Measurements from ENCODE around the gene CADM1. TPM values are rescaled to one million over a fixed set of nuclear protein-coding genes. Genes with fewer than 3 reads are reported as not detected.
A peak's percentile ranks its signal among the peaks of the same experiment; 100 is the strongest.

The CADM1 gene
- total and polyA plus RNA-seq, 4 donors: 31.7 to 243 (median 77.9) TPM

DNA sequence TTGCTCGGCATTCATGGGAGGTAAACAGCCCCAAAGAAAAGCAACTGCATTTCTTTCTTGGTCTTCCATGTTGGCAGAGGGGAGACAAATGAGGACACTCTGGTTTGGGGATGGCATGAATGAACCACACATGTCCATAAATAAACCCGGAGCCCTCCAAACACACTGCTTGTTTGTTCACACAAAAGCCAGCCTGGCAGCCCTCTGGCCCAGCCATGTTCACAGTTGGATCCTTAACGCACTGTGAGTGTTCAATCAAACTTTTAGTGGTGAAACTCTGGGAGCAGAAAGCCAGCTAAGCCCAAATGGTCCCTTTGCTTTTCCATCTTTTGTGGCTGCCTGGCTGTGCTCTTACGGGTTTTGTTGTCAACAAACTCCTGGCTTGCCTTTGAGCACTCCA is 336.8 kb downstream of the CADM1 start:
- DNase-seq (no peak), ATAC-seq (ENCODE audit: insufficient read depth, low FRiP score) (no peak)
- no peak overlapping the region for H3K9ac ChIP-seq (ENCODE audit: insufficient read depth in 1 of 2, low read length in 2 of 2)
- no peaks in the 10 kb centered on the region for H3K36me3 ChIP-seq (ENCODE audit: control insufficient read depth in 4 of 4, insufficient read depth in 4 of 4, low read length in 4 of 4)
- TF ChIP-seq, protein P1, sequence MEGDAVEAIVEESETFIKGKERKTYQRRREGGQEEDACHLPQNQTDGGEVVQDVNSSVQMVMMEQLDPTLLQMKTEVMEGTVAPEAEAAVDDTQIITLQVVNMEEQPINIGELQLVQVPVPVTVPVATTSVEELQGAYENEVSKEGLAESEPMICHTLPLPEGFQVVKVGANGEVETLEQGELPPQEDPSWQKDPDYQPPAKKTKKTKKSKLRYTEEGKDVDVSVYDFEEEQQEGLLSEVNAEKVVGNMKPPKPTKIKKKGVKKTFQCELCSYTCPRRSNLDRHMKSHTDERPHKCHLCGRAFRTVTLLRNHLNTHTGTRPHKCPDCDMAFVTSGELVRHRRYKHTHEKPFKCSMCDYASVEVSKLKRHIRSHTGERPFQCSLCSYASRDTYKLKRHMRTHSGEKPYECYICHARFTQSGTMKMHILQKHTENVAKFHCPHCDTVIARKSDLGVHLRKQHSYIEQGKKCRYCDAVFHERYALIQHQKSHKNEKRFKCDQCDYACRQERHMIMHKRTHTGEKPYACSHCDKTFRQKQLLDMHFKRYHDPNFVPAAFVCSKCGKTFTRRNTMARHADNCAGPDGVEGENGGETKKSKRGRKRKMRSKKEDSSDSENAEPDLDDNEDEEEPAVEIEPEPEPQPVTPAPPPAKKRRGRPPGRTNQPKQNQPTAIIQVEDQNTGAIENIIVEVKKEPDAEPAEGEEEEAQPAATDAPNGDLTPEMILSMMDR (IDR thresholded peaks at IDR 0.05; ENCODE audit: control extremely low read depth, extremely low read depth): no peak
- H3K4me1 ChIP-seq (ENCODE audit: control insufficient read depth in 5 of 5, insufficient read depth in 5 of 5, low read length in 5 of 5): peaks cover 0 to 44% (median 6%) of the 10 kb centered on the region in 5 donors
- H3K9me3 ChIP-seq (ENCODE audit: control insufficient read depth in 4 of 4, insufficient read depth in 3 of 4, low read length in 3 of 4): no peaks in the 10 kb centered on the region
- H3K4me3 ChIP-seq: no peak overlapping the region
- 79 to 90% methylated on average over 4 of the region's 4 CpGs for WGBS, 2 donors
- peak overlapping the region in 1 of 2 donors; percentile 54 for H3K27ac ChIP-seq (ENCODE audit: low read depth in 1 of 2, low read length in 1 of 2)
- no peaks in the 10 kb centered on the region for H3K27me3 ChIP-seq (ENCODE audit: control insufficient read depth in 3 of 3, insufficient read depth in 3 of 3, low read length in 2 of 3)

GRCh38 chr11:115166820-115167219 is 337.4 kb downstream of the CADM1 start:
- Histone ChIP-seq H3K27me3 (ENCODE audit: control insufficient read depth in 3 of 3, insufficient read depth in 3 of 3, low read length in 2 of 3) (no peaks in the 10 kb centered on the region), H3K36me3 (ENCODE audit: control insufficient read depth in 4 of 4, insufficient read depth in 4 of 4, low read length in 4 of 4) (no peaks in the 10 kb centered on the region), H3K9ac (ENCODE audit: insufficient read depth in 1 of 2, low read length in 2 of 2) (no peak overlapping the region), H3K9me3 (ENCODE audit: control insufficient read depth in 4 of 4, insufficient read depth in 3 of 4, low read length in 3 of 4) (no peaks in the 10 kb centered on the region), H3K27ac (ENCODE audit: low read depth in 1 of 2, low read length in 1 of 2) (no peak overlapping the region), H3K4me3 (no peak overlapping the region), H3K4me1 (ENCODE audit: control insufficient read depth in 5 of 5, insufficient read depth in 5 of 5, low read length in 5 of 5) (peaks cover 0 to 44% (median 6%) of the 10 kb centered on the region in 5 donors)
- ATAC-seq (ENCODE audit: insufficient read depth, low FRiP score) (no peak), DNase-seq (no peak)
- TF ChIP-seq, protein P1 (IDR thresholded peaks at IDR 0.05; ENCODE audit: control extremely low read depth, extremely low read depth): no peak
- WGBS, 2 donors: 68 to 69% methylated on average over 6 of the region's 6 CpGs

DNA sequence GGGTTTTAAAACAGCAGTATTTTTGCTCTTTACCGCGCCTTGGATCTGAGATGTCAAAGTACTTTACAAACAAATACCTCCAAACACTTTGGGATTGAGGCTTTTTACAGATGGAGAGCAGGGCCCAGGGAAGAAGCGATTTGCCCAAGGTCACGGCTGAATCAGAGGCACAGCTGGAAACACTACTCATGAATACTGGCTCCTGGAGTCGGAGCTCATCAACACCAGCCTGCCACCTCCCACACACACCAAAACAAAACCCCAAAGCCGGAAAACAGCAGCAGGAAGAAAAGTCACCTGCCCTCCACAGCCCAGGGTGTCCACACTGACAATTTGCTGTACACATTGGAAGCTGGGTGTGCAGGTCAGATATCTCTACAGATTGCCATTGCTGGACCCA is 339.4 kb downstream of the CADM1 start:
- H3K36me3 ChIP-seq (ENCODE audit: control insufficient read depth in 4 of 4, insufficient read depth in 4 of 4, low read length in 4 of 4): no peaks in the 10 kb centered on the region
- ATAC-seq (ENCODE audit: insufficient read depth, low FRiP score) (no peak), DNase-seq (no peak)
- no peaks in the 10 kb centered on the region for H3K9me3 ChIP-seq (ENCODE audit: control insufficient read depth in 4 of 4, insufficient read depth in 3 of 4, low read length in 3 of 4)
- no peak overlapping the region for H3K27ac ChIP-seq (ENCODE audit: low read depth in 1 of 2, low read length in 1 of 2)
- H3K27me3 ChIP-seq (ENCODE audit: control insufficient read depth in 3 of 3, insufficient read depth in 3 of 3, low read length in 2 of 3): no peaks in the 10 kb centered on the region
- no peak overlapping the region for H3K9ac ChIP-seq (ENCODE audit: insufficient read depth in 1 of 2, low read length in 2 of 2)
- 54 to 64% methylated on average over 6 of the region's 6 CpGs for WGBS, 2 donors
- H3K4me3 ChIP-seq: no peak overlapping the region
- peaks cover 0 to 40% (median 6%) of the 10 kb centered on the region in 5 donors for H3K4me1 ChIP-seq (ENCODE audit: control insufficient read depth in 5 of 5, insufficient read depth in 5 of 5, low read length in 5 of 5)
- TF ChIP-seq, protein P1 (IDR thresholded peaks at IDR 0.05; ENCODE audit: control extremely low read depth, extremely low read depth): no peak

GRCh38 chr11:115162919-115163318 is 341.3 kb downstream of the CADM1 start:
- Histone ChIP-seq H3K9me3 (ENCODE audit: control insufficient read depth in 4 of 4, insufficient read depth in 3 of 4, low read length in 3 of 4) (peaks cover 0 to 2% (median 0%) of the 10 kb centered on the region in 4 donors), H3K36me3 (ENCODE audit: control insufficient read depth in 4 of 4, insufficient read depth in 4 of 4, low read length in 4 of 4) (no peaks in the 10 kb centered on the region), H3K27ac (ENCODE audit: low read depth in 1 of 2, low read length in 1 of 2) (no peak overlapping the region), H3K9ac (ENCODE audit: insufficient read depth in 1 of 2, low read length in 2 of 2) (no peak overlapping the region), H3K27me3 (ENCODE audit: control insufficient read depth in 3 of 3, insufficient read depth in 3 of 3, low read length in 2 of 3) (no peaks in the 10 kb centered on the region), H3K4me1 (ENCODE audit: control insufficient read depth in 5 of 5, insufficient read depth in 5 of 5, low read length in 5 of 5) (peaks cover 0 to 21% (median 0%) of the 10 kb centered on the region in 5 donors), H3K4me3 (no peak overlapping the region)
- WGBS, 2 donors: 68 to 79% methylated on average over 2 of the region's 2 CpGs
- ATAC-seq (ENCODE audit: insufficient read depth, low FRiP score) (no peak), DNase-seq (no peak)
- TF ChIP-seq, protein P1 (IDR thresholded peaks at IDR 0.05; ENCODE audit: control extremely low read depth, extremely low read depth): no peak
